ENCODE results near the gene TROAP. TPM values are rescaled to one million over a fixed set of nuclear protein-coding genes. Genes with fewer than 3 reads are reported as not detected.

Gene TROAP
- total RNA-seq, 1 donor from 2014 or later, result 1.4 TPM

DNA sequence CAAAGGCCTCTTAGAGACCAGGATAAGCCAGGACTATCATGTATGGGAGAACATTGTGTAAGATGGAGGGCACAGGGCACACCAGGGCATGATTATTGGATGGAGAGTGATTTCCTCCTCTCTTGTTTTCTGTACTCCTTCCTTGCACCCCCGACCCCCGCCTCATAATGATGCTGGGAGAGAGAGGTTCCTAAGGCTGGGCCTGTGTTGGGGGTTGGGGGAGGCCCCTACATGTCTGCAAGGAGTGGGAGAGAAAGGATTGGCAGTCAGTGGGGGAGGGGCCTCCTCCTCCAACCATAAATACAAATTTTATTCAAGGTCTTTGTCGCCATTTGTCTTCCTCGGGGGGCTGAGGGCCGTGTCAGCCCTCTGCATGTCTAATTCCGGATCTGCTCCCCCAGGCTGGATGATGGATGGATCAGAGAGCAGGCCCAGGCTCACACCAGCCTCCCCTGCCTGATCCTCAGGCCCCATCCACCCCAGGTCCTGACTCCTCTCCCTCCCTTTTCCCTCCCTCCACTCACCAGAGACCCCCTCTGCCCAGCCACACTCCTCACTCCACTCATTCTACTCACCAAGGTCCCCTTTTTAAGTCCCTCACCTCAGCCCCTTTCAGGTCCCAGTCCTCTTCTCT, 15.9 kb downstream of the TROAP start:
- peaks cover 84% of the 10 kb centered on the region for H3K27me3 ChIP-seq (ENCODE audit: low read depth)
- no peak overlapping the region for H3K4me3 ChIP-seq
- DNase-seq (no peak), ATAC-seq (no peak)
- H3K27ac ChIP-seq, result no peak overlapping the region
- TF ChIP-seq, protein P1, sequence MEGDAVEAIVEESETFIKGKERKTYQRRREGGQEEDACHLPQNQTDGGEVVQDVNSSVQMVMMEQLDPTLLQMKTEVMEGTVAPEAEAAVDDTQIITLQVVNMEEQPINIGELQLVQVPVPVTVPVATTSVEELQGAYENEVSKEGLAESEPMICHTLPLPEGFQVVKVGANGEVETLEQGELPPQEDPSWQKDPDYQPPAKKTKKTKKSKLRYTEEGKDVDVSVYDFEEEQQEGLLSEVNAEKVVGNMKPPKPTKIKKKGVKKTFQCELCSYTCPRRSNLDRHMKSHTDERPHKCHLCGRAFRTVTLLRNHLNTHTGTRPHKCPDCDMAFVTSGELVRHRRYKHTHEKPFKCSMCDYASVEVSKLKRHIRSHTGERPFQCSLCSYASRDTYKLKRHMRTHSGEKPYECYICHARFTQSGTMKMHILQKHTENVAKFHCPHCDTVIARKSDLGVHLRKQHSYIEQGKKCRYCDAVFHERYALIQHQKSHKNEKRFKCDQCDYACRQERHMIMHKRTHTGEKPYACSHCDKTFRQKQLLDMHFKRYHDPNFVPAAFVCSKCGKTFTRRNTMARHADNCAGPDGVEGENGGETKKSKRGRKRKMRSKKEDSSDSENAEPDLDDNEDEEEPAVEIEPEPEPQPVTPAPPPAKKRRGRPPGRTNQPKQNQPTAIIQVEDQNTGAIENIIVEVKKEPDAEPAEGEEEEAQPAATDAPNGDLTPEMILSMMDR (IDR thresholded peaks at IDR 0.05), result no peak
- no peaks in the 10 kb centered on the region for H3K9me3 ChIP-seq
- H3K4me1 ChIP-seq, result peaks cover 37% of the 10 kb centered on the region
- intact Hi-C loops (cut with DNase I), result no loop called here
- no peaks in the 10 kb centered on the region for H3K36me3 ChIP-seq

DNA sequence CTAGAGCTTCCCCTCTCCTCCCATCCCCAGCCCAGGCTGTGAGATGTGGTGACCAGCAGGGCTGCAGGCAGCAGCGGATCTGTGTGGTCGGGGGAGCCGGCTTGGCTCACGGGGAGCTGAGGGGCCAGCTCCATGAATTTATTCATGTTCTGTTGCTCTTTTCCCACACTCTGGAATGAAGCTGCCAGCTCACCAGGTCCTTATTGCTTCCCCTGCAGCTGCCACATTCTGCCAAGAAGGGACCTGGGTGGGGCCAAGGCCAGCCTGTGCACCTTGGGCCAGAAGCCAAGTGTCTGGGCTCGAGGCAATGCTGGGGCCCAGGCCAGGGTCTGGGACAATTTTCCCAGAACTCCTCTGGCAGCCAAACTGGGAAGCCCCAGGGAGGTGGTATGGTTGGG, 16.4 kb downstream of the TROAP start:
- H3K4me1 ChIP-seq, result peaks cover 38% of the 10 kb centered on the region
- intact Hi-C loops (cut with DNase I), result no loop called here
- ATAC-seq (no peak), DNase-seq (no peak)
- no peaks in the 10 kb centered on the region for H3K36me3 ChIP-seq
- H3K27me3 ChIP-seq (ENCODE audit: low read depth), result peaks cover 84% of the 10 kb centered on the region
- no peak overlapping the region for H3K27ac ChIP-seq
- H3K4me3 ChIP-seq, result no peak overlapping the region
- TF ChIP-seq, protein P1 (IDR thresholded peaks at IDR 0.05), result no peak
- H3K9me3 ChIP-seq, result no peaks in the 10 kb centered on the region

DNA sequence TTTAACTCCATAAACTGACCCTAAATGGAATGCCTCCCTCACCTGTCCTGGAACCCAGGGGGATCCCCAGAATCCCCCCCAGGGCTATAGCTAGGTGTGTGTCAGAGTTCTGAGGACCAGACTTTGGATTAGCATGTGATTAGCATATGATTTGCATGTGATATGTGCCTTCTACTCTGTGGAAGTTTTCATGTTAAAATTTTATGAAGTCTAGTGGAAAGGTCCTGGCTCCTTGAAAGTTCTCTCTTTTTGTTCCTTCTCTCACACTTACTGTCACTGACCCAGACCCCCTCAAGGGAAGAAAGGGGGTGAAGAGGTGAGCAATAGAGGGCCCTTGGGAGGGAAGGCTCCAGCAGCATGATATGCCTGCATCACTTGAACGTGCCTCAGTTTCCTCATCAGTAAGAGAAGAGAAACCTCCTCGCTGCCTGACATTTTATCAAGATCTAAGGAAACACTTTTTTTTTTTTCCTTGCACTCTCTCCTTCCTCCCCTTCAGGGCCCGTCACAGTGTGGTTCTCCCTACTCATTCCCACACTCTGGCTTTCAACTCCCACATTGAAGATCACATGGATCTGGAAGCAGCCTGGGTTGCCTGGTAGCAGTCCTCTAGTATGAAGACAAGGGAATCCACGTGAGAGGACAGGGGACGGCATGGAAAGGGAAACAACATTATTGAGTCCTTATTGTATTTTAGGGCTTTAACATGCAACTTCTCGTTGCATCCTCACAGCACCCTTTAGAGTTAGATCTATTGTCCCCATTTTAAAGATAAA, 17.2 kb downstream of the TROAP start:
- Histone ChIP-seq H3K27ac (no peak overlapping the region), H3K27me3 (ENCODE audit: low read depth) (peaks cover 84% of the 10 kb centered on the region), H3K4me3 (no peak overlapping the region), H3K36me3 (no peaks in the 10 kb centered on the region), H3K4me1 (peaks cover 45% of the 10 kb centered on the region), H3K9me3 (no peaks in the 10 kb centered on the region)
- intact Hi-C loops (cut with DNase I), result no loop called here
- TF ChIP-seq, protein P1 (IDR thresholded peaks at IDR 0.05), result no peak
- no peak for ATAC-seq
- DNase-seq, result no peak

DNA sequence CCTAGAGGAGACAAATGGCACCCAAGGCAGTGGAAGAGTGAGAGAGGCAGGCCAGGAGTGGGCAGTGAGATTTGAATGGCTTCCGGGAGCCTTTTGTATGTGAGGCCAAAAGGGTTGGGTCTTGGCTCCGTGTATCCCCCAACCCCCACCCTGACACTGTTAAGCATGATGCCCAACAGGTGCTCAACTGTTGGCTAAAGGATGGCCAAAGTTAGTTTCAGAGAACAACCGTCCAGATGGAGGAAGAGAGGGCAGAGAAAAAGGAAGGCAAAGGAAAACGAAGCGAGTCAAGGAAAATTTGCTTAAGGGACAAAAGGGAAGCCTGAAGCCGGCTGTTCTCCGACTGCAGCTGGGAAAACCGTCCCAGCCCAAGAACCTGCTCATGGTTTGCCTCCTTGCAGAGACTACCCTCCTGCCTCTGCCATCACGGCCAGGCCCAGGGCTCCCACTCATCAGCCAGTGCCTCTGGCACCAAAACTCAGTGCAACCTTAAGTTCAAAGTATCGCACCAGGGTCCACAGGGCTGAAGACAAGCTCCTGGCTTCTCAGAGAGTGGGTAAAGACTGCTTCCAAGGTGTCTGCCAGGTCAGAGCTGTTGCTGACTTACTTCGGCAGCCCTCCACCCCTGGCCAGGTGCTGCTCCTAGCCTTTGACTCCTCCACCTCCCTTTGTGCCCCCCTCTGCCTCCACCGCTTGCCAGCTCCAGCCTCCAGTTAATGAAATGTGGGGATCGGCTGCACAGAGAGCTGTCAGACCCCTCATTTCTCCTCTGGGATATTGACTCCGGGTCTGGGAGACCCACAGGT, 18.1 kb downstream of the TROAP start:
- Histone ChIP-seq H3K4me1 (peaks cover 50% of the 10 kb centered on the region), H3K27me3 (ENCODE audit: low read depth) (peaks cover 84% of the 10 kb centered on the region), H3K36me3 (no peaks in the 10 kb centered on the region), H3K9me3 (no peaks in the 10 kb centered on the region), H3K4me3 (no peak overlapping the region), H3K27ac (no peak overlapping the region)
- ATAC-seq (no peak), DNase-seq (no peak)
- intact Hi-C loops (cut with DNase I), result no loop called here
- TF ChIP-seq, protein P1 (IDR thresholded peaks at IDR 0.05), result no peak

DNA sequence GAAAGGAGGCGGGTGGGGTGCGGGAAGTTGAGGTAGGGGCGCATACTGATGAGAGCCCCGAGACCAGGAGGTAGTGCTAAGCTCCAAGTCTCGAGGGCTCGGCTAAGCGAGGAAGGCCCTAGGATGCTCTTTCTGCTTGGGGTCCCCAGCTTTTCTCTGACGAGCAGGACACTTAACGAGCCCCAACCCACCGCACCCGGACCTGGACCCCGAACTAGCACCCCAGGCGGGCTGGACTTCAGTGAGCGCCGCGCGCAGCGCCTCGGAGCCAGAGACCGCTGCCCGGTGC, 18.7 kb downstream of the TROAP start:
- TF ChIP-seq, protein P1 (IDR thresholded peaks at IDR 0.05), result no peak
- DNase-seq (no peak), ATAC-seq (no peak)
- intact Hi-C loops (cut with DNase I), result no loop called here
- Histone ChIP-seq H3K9me3 (no peaks in the 10 kb centered on the region), H3K27me3 (ENCODE audit: low read depth) (peaks cover 84% of the 10 kb centered on the region), H3K27ac (no peak overlapping the region), H3K4me1 (peaks cover 50% of the 10 kb centered on the region), H3K4me3 (peak overlapping the region; percentile 54), H3K36me3 (no peaks in the 10 kb centered on the region)
